Lung (tissue), 12 donors: ENCODE results near the gene HDAC4. TPM values are rescaled to one million over a fixed set of nuclear protein-coding genes. Genes with fewer than 3 reads are reported as not detected.

Experiments
- ATAC-seq: fragments of 200-7000 bp; cut with Tn5 transposase; one replicate; pipeline ENCODE4 v1.9.1; 2020; ENCODE audit warnings: moderate number of reproducible peaks; ENCODE audit not compliant: insufficient read depth, low FRiP score
- DNase-seq, 3 donors: peaks; one replicate each; pipeline ENCODE4 v3.0.0-alpha.2; 2013 to 2017
- H3K27ac ChIP-seq, 2 donors: one replicate each; pipeline ENCODE4 v1.5.1; 2013; ENCODE audit warnings: mild to moderate bottlenecking in 2 of 2, moderate library complexity in 2 of 2, control low read depth in 1 of 2, inconsistent platforms in 1 of 2, low read depth in 1 of 2, low read length in 1 of 2
- H3K27me3 ChIP-seq, 3 donors: one replicate each; pipeline ENCODE4 v1.5.1; 2013; ENCODE audit warnings: low read length in 2 of 3; ENCODE audit not compliant: control insufficient read depth in 3 of 3, insufficient read depth in 3 of 3
- H3K36me3 ChIP-seq, 4 donors: one replicate each; pipeline ENCODE4 v1.5.1; 2013; ENCODE audit warnings: low read length in 4 of 4, mild to moderate bottlenecking in 1 of 4, moderate library complexity in 1 of 4; ENCODE audit not compliant: control insufficient read depth in 4 of 4, insufficient read depth in 4 of 4
- H3K4me1 ChIP-seq, 5 donors: one replicate each; pipeline ENCODE4 v1.5.1; 2013; ENCODE audit warnings: low read length in 5 of 5, mild to moderate bottlenecking in 2 of 5, moderate library complexity in 1 of 5; ENCODE audit not compliant: control insufficient read depth in 5 of 5, insufficient read depth in 5 of 5
- H3K4me3 ChIP-seq: one replicate; pipeline ENCODE4 v1.5.1; 2013; ENCODE audit warnings: mild to moderate bottlenecking, control low read depth, moderate library complexity
- H3K9ac ChIP-seq, 2 donors: one replicate each; pipeline ENCODE4 v1.5.1; 2013; ENCODE audit warnings: low read length in 2 of 2, control low read depth in 1 of 2; ENCODE audit not compliant: insufficient read depth in 1 of 2
- H3K9me3 ChIP-seq, 4 donors: one replicate each; pipeline ENCODE4 v1.5.1; 2013; ENCODE audit warnings: low read length in 3 of 4, mild to moderate bottlenecking in 1 of 4, moderate library complexity in 1 of 4; ENCODE audit not compliant: control insufficient read depth in 4 of 4, insufficient read depth in 3 of 4
- CTCF ChIP-seq: IDR thresholded peaks from 2 replicates; pipeline ENCODE4 v1.5.1; 2012; ENCODE audit warnings: mild to moderate bottlenecking; ENCODE audit errors: control extremely low read depth, extremely low read depth
- WGBS, 2 donors: extraction: QIAGEN DNeasy Blood & Tissue Kit; methylation state at CpG; one replicate each; pipeline ENCODE4 v1.1.7; 2013; 5-methylcytosine and 5-hydroxymethylcytosine counted together
- polyA plus RNA-seq, 2 donors: library from polyadenylated mRNA; stranded (reverse); fragments of 200-250 nt; gene quantifications; one replicate each; pipeline ENCODE4 v1.2.1, GENCODE V29; 2013
- total RNA-seq, 2 donors: library from RNA; depleted of rRNA in 1 of 2; stranded (reverse); fragments of >200 nt in 1 of 2; gene quantifications; one replicate each; pipeline ENCODE4 v1.2.1, GENCODE V29; 2014 to 2021
- donor health status: control.
- donor health status: control.
- donor health status: Bipolar disorder and iron deficiency.
- donor health status: healthy.
- donor health status: DM: yes; HTN: yes; CAD: no.

HDAC4 gene
- total and polyA plus RNA-seq, 4 donors: 6.9 to 47.7 (median 20.7) TPM

GRCh38 chr2:239245107-239245506 lies 155.7 kb downstream of the HDAC4 start:
- Histone ChIP-seq H3K27me3 (no peaks in the 10 kb centered on the region), H3K27ac (peak overlapping the region in 1 of 2 donors; percentile 10), H3K4me1 (peaks cover 9 to 27% (median 21%) of the 10 kb centered on the region in 5 donors), H3K4me3 (no peak overlapping the region), H3K36me3 (no peaks in the 10 kb centered on the region), H3K9me3 (peaks cover 0 to 5% (median 0%) of the 10 kb centered on the region in 4 donors), H3K9ac (no peak overlapping the region)
- 74% methylated on average over 5 of the region's 5 CpGs for WGBS, 2 donors
- DNase-seq: no peak
- TF ChIP-seq CTCF: no peak
- ATAC-seq: no peak

GRCh38 chr2:239244625-239245024 lies 156.2 kb downstream of the HDAC4 start:
- DNase-seq (no peak), ATAC-seq (no peak)
- Histone ChIP-seq H3K27ac (no peak overlapping the region), H3K27me3 (no peaks in the 10 kb centered on the region), H3K4me1 (peaks cover 9 to 29% (median 21%) of the 10 kb centered on the region in 5 donors), H3K9me3 (peaks cover 0 to 5% (median 0%) of the 10 kb centered on the region in 4 donors), H3K9ac (no peak overlapping the region), H3K4me3 (no peak overlapping the region), H3K36me3 (no peaks in the 10 kb centered on the region)
- no peak for TF ChIP-seq CTCF
- 93 to 96% methylated on average over 5 of the region's 5 CpGs for WGBS, 2 donors

- peaks cover 6 to 21% (median 11%) of the 10 kb centered on the region in 5 donors for H3K4me1 ChIP-seq
- DNase-seq: no peak
- ATAC-seq: no peak
- H3K27ac ChIP-seq: no peak overlapping the region
- TF ChIP-seq CTCF: no peak
- H3K4me3 ChIP-seq: no peak overlapping the region
- H3K9ac ChIP-seq: no peak overlapping the region
- WGBS, 2 donors: 41 to 77% methylated on average over 1 of the region's 1 CpG
- no peaks in the 10 kb centered on the region for H3K36me3 ChIP-seq
- H3K27me3 ChIP-seq: no peaks in the 10 kb centered on the region
- peaks cover 0 to 5% (median 0%) of the 10 kb centered on the region in 4 donors for H3K9me3 ChIP-seq
Measured at GRCh38 chr2:239241431-239241960, 159.3 kb downstream of the HDAC4 start.

DNA sequence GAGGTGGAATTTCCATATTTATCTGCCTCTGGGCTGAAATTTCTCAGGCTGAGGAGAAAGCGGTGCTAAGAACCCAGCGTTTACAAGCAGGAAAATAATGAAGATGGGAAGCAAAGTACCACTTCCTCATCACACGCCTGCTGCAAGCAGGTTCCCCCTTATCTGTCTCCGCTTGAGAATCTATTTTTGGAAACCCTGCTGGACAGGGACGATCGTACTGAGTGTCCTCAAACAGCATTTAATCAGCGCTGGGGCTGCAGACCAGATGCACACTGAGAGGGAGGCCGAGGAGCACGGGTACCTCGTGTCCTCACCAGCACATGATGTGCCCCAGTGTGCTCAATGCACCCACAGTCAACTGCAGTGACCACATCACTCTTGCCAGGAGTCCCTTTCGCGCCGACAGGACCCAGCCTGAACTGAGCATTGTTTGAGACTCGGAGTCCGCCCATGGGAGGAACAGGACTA lies 160.4 kb downstream of the HDAC4 start:
- ATAC-seq: peak; percentile 23
- H3K27ac ChIP-seq: peak overlapping the region; percentile 20 to 77

More for the DNA sequence above, 160.4 kb downstream of the HDAC4 start:
- Histone ChIP-seq H3K9me3 (peaks cover 0 to 5% (median 0%) of the 10 kb centered on the region in 4 donors), H3K36me3 (no peaks in the 10 kb centered on the region), H3K27me3 (no peaks in the 10 kb centered on the region), H3K9ac (no peak overlapping the region), H3K4me1 (peaks cover 3 to 21% (median 9%) of the 10 kb centered on the region in 5 donors), H3K4me3 (no peak overlapping the region)
- WGBS, 2 donors: 29 to 55% methylated on average over 15 of the region's 15 CpGs
- no peak for DNase-seq
- TF ChIP-seq CTCF: no peak
